ENCODE measurements around the gene EEFSEC.

DNA sequence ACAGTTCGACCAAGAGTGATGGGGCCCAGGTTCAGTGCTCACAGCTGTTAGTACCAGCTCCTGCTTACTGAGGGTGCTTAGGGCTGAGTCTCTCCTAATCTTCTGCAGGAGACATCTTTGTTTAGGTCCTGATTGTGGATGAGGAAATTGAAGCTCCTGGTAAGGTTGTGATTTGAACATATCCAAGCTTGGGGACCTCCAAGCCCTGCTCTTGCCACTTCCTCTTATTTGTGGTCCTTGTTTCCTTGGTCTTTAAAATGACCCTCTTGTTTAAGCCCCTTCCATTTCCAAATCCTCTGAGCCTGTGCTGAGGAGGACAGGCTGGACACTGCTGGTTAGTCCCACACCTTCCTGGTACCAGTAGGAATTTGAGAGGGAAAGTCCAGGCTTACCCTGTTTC is 87.0 kb downstream of the EEFSEC start:
- TF ChIP-seq EZH2 (IDR thresholded peaks at IDR 0.05; ENCODE audit: insufficient read depth, poor library complexity, severe bottlenecking) (no peak), EZH2phosphoT487 (IDR thresholded peaks at IDR 0.05; ENCODE audit: insufficient read depth, low read depth) (no peak)

Measured in GM23248 (cell line).